Ovary (tissue), 9 donors: Measurements from ENCODE around the gene DDHD1. TPM values are rescaled to one million over a fixed set of nuclear protein-coding genes. Genes with fewer than 3 reads are reported as not detected.

ENCODE experiments used
- DNase-seq, 5 donors: peaks; one replicate each; pipeline ENCODE4 v3.0.0-alpha.2; 2019 to 2020
- H3K27ac ChIP-seq, 2 donors: fragments of 200-600 bp; one replicate each; pipeline versions ENCODE4 v1.5.1 to v1.8.0; 2019 to 2022
- H3K27me3 ChIP-seq: fragments of 200-600 bp; one replicate; pipeline ENCODE4 v1.8.0; 2022
- H3K36me3 ChIP-seq: fragments of 200-600 bp; sonication (generic); one replicate; pipeline ENCODE4 v1.5.1; 2019
- H3K4me1 ChIP-seq: one replicate; pipeline ENCODE4 v1.8.1; 2013; ENCODE audit warnings: mild to moderate bottlenecking, moderate library complexity; ENCODE audit not compliant: insufficient read depth
- H3K4me3 ChIP-seq: fragments of 200-600 bp; sonication (generic); one replicate; pipeline ENCODE4 v1.5.1; 2017
- H3K9me3 ChIP-seq, 2 donors: fragments of 200-600 bp in 1 of 2; sonication (generic) in 1 of 2; one replicate each; pipeline versions ENCODE4 v1.5.1 to v1.8.1; 2013 to 2019; ENCODE audit warnings: mild to moderate bottlenecking in 1 of 2, moderate library complexity in 1 of 2
- EP300 ChIP-seq: sonication (generic); formaldehyde crosslinking; IDR thresholded peaks from one replicate; pipeline ENCODE4 v1.6.1; 2017; ENCODE audit warnings: antibody characterized with exemption
- POLR2A ChIP-seq: fragments of 450-650 bp; IDR thresholded peaks from one replicate; pipeline ENCODE4 v1.6.1; 2017; ENCODE audit warnings: antibody characterized with exemption, mild to moderate bottlenecking, moderate library complexity
- WGBS, 3 donors: extraction: QIAGEN DNeasy Blood & Tissue Kit in 1 of 3; methylation state at CpG; one replicate each; pipeline versions ENCODE4 v1.1.5 to v1.1.7; 2013 to 2017; 5-methylcytosine and 5-hydroxymethylcytosine counted together
- intact Hi-C, 4 donors: fragments of 100-400 bp; cut with DNase I; formaldehyde crosslinking; loops; one replicate each; pipeline versions ENCODE4 v1.11.0 to v1.15.1; 2022 to 2023
- polyA plus RNA-seq, 2 donors: library from polyadenylated mRNA; stranded (reverse); fragments of 200-250 nt in 1 of 2; fragments of 350-450 nt in 1 of 2; fragmentation: Illumina TruSeq in 1 of 2; extraction: RNeasy Lipid Tissue Mini Kit (QIAGEN cat#74804) in 1 of 2; gene quantifications; one replicate each; pipeline ENCODE4 v1.2.3, GENCODE V29; 2013 to 2014
- total RNA-seq, 7 donors: library from RNA; depleted of rRNA in 2 of 7; stranded (reverse); fragments of >200 nt in 2 of 7; fragmentation: NEBNext Ultra II Directional in 3 of 7; extraction: Animal tissue kit (Norgen Biotek cat#: 25700) in 3 of 7; gene quantifications; one replicate each; pipeline versions ENCODE4 v1.1.0 to v1.2.4, GENCODE V29; 2016 to 2023
- TF ChIP-seq, protein P1 (sequence below), 3 donors: fragments of 450-650 bp in 2 of 3; fragments of 200-600 bp in 1 of 3; IDR thresholded peaks; one replicate each; pipeline versions ENCODE4 v1.5.1 to v1.8.0; 2016 to 2022; ENCODE audit warnings: antibody characterized with exemption in 3 of 3, mild to moderate bottlenecking in 1 of 3
- donor health status: DM: no; HTN: no; CAD: no; lungs with moderate emphysema.
- donor health status: DM: no; HTN: no; CAD: no.
- donor health status: Bipolar disorder and iron deficiency.
- donor health status: DM: yes; HTN: yes; CAD: no.
- donor health status: DM: no; HTN: no; CAD: no.
- donor health status: DM: yes; HTN: yes; CAD: no.

Gene DDHD1
- total and polyA plus RNA-seq, 9 donors: 4.6 to 21.9 (median 18.8) TPM

DNA sequence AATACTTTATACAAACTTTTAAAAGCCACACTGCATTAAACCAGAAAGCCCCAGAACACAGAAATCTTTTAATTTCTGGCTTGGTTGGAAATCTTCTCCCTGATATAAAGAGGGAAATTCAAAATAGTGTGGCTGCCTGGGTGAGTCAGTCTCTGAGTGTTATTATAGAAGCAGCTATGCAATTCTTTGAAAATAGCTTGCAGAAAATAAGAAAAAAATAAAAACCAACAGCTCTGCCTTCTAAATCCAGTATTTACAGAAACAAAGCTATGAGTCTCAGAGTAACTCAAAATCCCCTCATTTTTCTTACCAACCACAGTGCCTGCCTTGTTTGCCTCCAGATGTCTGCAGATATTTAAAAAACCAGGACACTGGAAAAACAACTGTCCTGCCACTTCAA, 133.7 kb downstream of the DDHD1 start:
- Histone ChIP-seq H3K9me3 (no peaks in the 10 kb centered on the region), H3K27me3 (no peaks in the 10 kb centered on the region), H3K4me3 (no peak overlapping the region), H3K36me3 (no peaks in the 10 kb centered on the region), H3K27ac (no peak overlapping the region), H3K4me1 (no peaks in the 10 kb centered on the region)
- no peak for TF ChIP-seq EP300
- TF ChIP-seq, protein P1, sequence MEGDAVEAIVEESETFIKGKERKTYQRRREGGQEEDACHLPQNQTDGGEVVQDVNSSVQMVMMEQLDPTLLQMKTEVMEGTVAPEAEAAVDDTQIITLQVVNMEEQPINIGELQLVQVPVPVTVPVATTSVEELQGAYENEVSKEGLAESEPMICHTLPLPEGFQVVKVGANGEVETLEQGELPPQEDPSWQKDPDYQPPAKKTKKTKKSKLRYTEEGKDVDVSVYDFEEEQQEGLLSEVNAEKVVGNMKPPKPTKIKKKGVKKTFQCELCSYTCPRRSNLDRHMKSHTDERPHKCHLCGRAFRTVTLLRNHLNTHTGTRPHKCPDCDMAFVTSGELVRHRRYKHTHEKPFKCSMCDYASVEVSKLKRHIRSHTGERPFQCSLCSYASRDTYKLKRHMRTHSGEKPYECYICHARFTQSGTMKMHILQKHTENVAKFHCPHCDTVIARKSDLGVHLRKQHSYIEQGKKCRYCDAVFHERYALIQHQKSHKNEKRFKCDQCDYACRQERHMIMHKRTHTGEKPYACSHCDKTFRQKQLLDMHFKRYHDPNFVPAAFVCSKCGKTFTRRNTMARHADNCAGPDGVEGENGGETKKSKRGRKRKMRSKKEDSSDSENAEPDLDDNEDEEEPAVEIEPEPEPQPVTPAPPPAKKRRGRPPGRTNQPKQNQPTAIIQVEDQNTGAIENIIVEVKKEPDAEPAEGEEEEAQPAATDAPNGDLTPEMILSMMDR (IDR thresholded peaks at IDR 0.05): no peak
- no peak for TF ChIP-seq POLR2A
- no peak for DNase-seq
- intact Hi-C loops: no loop called here

DNA sequence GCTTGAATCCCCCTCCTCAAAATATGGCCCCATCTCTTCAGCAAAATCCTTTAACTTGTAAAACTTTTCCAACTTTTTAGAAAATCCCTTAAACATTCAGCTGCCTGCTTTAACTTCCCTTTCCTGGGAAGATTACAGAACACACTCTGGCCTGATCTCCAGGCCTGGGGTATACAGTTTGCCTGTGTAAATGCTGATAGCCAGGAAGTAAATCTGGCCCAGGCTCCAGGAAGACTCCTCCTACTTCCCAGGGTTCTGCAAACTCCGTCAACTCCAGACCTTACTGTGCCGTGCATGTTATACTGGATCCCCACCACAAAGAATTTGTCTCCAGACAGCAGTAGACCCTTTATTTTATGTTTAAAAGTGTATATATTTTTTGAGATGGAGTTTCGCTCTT, 135.3 kb downstream of the DDHD1 start:
- TF ChIP-seq, protein P1 (IDR thresholded peaks at IDR 0.05): no peak
- no peak for TF ChIP-seq POLR2A
- no peak for TF ChIP-seq EP300
- intact Hi-C loops: no loop called here
- Histone ChIP-seq H3K4me1 (no peaks in the 10 kb centered on the region), H3K9me3 (no peaks in the 10 kb centered on the region), H3K4me3 (no peak overlapping the region), H3K27me3 (no peaks in the 10 kb centered on the region), H3K27ac (no peak overlapping the region), H3K36me3 (no peaks in the 10 kb centered on the region)
- 82 to 88% (median 83%) methylated on average over 3 of the region's 3 CpGs for WGBS, 3 donors
- no peak for DNase-seq

DNA sequence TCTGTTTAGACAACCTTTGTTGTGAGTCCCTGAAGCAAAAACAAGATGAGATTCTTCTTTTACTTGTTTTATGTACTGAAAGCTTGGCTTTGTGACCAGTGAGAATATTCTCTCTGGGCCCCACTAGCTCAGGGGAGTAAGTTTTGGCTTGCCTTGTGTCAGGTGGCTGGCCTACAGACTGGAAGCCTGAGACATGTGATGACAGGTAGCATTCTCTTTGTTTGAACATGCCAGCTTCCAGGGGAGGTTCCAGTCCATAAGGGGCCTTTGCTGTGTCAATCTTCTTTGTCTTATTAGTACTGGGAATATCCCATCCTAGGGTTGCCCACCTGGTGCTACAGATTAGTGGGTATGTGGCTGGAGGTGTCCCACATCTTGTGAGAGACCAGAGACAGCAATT, 136.2 kb downstream of the DDHD1 start:
- H3K36me3 ChIP-seq: no peaks in the 10 kb centered on the region
- DNase-seq: no peak
- H3K4me3 ChIP-seq: no peak overlapping the region
- intact Hi-C loops: no loop called here
- no peaks in the 10 kb centered on the region for H3K4me1 ChIP-seq
- H3K27ac ChIP-seq: no peak overlapping the region
- TF ChIP-seq EP300 (no peak), POLR2A (no peak)
- TF ChIP-seq, protein P1 (IDR thresholded peaks at IDR 0.05): no peak
- H3K27me3 ChIP-seq: no peaks in the 10 kb centered on the region
- no peaks in the 10 kb centered on the region for H3K9me3 ChIP-seq

DNA sequence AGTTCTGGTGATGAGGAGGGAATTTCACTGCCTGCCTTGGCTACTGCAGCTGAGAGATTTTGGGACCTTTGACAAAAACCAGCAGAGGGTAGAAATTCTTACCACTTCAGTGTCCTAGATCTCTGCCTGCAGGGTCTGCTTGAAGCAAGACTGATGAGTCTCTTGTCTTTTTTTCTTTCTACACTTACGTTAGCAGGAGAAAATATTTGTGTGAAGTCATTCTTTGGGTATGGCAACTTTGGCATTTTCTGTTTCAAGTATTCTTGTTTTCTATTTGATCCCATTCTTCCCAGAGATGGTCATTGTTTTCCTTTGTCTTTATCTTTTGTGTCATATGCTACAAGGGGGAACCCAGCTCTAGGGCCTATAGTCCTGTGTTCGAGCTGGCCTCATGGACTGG, 136.6 kb downstream of the DDHD1 start:
- Histone ChIP-seq H3K27me3 (no peaks in the 10 kb centered on the region), H3K9me3 (no peaks in the 10 kb centered on the region), H3K4me3 (no peak overlapping the region), H3K27ac (no peak overlapping the region), H3K36me3 (no peaks in the 10 kb centered on the region), H3K4me1 (peaks cover 2% of the 10 kb centered on the region)
- DNase-seq: no peak
- intact Hi-C loops: no loop called here
- TF ChIP-seq, protein P1 (IDR thresholded peaks at IDR 0.05): no peak
- TF ChIP-seq POLR2A: no peak
- TF ChIP-seq EP300: no peak
- 68 to 79% (median 78%) methylated on average over 2 of the region's 2 CpGs for WGBS, 3 donors

DNA sequence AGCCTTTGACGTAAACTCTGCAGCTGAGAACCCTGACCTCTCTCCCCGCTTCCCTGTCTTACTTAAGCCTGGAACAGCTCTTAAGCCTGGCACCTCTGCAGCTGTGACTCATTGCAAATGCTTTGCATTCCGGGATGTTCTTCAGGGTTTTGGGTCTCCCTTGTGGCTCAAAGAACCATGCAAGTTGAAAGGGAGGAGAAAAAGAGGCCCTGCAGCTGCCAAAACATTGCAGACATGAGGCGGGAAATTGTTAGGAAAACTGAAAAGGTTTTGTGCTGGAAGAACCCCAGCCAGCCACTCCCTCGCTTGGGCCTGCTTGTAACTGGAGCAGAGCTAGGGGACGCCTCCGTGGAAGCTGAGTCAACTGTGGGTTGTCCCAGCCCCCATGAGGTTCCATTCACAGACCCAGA, 142.1 kb downstream of the DDHD1 start:
- TF ChIP-seq POLR2A (no peak), EP300 (no peak)
- TF ChIP-seq, protein P1 (IDR thresholded peaks at IDR 0.05): no peak
- WGBS, 3 donors: 4 to 9% (median 7%) methylated on average over 7 of the region's 7 CpGs
- intact Hi-C loops: no loop called here
- peaks cover 6% of the 10 kb centered on the region for H3K4me1 ChIP-seq
- no peaks in the 10 kb centered on the region for H3K9me3 ChIP-seq
- H3K4me3 ChIP-seq: no peak overlapping the region
- no peaks in the 10 kb centered on the region for H3K27me3 ChIP-seq
- peak overlapping the region; percentile 45 to 68 for H3K27ac ChIP-seq
- no peaks in the 10 kb centered on the region for H3K36me3 ChIP-seq
- DNase-seq: peak; percentile 80 to 88 (median 86)
